ENCODE measurements around the gene NDUFAF2. TPM values are rescaled to one million over a fixed set of nuclear protein-coding genes. Genes with fewer than 3 reads are reported as not detected.
A peak's percentile ranks its signal among the peaks of the same experiment; 100 is the strongest.

The NDUFAF2 gene
- polyA plus RNA-seq, 1 of the 3 experiments (the other 2 are of a cell fraction) = 33.4 TPM

DNA sequence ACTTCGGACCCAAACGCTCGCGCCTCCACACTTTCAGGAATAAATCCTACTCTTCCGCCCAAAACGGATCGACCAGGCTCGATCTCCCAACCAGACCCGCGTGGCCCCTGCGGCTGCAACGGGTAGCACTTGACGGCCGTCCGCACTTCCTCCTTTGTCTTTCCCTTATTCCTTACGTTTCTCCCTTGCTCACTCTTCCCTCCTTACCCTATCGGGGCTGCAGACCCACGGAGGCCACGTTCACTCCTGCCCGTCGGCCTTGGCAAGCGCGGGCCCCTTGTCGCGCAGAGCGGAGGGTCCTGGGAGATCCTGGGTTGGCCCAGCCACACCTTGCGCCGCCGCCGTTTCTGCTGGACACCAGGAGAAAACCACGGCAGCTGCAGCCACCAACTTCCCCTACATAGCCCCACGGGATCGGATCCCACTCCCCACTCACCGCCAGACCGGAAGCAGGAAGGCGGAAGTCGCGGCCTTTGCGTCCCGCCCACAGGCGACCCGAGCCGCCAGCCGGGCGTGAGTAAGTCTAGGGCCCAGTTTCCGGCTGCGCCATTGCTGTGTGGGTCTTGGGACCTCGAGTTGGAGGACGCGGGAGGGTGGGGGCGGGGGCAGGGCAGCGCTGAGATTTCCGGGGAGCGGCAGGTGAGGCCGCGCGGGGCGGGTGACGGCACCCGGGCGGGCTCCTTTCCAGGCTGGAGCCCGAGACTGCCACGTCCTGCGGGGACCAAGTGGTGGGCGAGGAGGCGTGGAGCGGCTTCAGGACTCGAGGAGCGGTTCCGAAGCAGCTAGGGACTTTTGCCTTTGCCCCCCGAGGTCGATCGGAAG, 217.2 kb downstream of the NDUFAF2 start, which contains the start of gene SMIM15:
SMIM15 (minus strand) TSS at position 459 of the 822 bp plus-strand sequence. CDS start 2,297 bp downstream, outside the sequence.
- H3K79me2 ChIP-seq (ENCODE audit: insufficient read depth) = peaks cover 81% of the 10 kb centered on the region
- DNase-seq = peak; percentile 96
- ChIA-PET CTCF (interaction anchor here (0.9 to 1.6 kb wide), 3 partner anchors 169 to 656 kb away, joined by 3 to 5 read pairs (median 3); no protein-coding TSS in a partner anchor), POLR2A (interaction anchor here (2.8 kb wide), 1 partner anchor 169 kb away, joined by 27 read pairs; the partner anchor contains the start of gene ZSWIM6)
- H3K9ac ChIP-seq = peak within 1 kb of the TSS; percentile 92
- H3K4me2 ChIP-seq = peak within 1 kb of the TSS; percentile 82
- WGBS (ENCODE audit: low lambda C conversion rate) = 2% methylated on average over 36 of the region's 73 CpGs
- peaks cover 13% of the 10 kb centered on the region for H3F3A ChIP-seq (replicated peaks; ENCODE audit: insufficient read depth)
- peak within 1 kb of the TSS; percentile 93 for H2AFZ ChIP-seq (ENCODE audit: low read depth)
- H3K4me3 ChIP-seq (ENCODE audit: low read depth in 2 of 2, low read length in 1 of 2) = peak within 1 kb of the TSS; percentile 94 to 97
- H4K20me1 ChIP-seq (ENCODE audit: insufficient read depth) = no peaks in the 10 kb centered on the region
- H3K36me3 ChIP-seq (replicated peaks in 1 of 2; ENCODE audit: control insufficient read depth in 1 of 2, insufficient read depth in 2 of 2, low read length in 1 of 2) = peaks cover 32 to 36% of the 10 kb centered on the region in 2 experiments
- H3K4me1 ChIP-seq (ENCODE audit: control insufficient read depth in 1 of 2, insufficient read depth in 2 of 2, low read depth in 1 of 2, low read length in 1 of 2) = peaks cover 3 to 13% of the 10 kb centered on the region in 2 experiments; a peak in 3 of 4 replicates
- H3K27me3 ChIP-seq (ENCODE audit: insufficient read depth) = no peaks in the 10 kb centered on the region
- no peaks in the 10 kb centered on the region for H3K9me3 ChIP-seq
- no peaks in the 10 kb centered on the region for H3K9me2 ChIP-seq
- H3K27ac ChIP-seq (ENCODE audit: low read depth in 2 of 2, low read length in 1 of 2) = peak within 1 kb of the TSS; percentile 94 to 96
- TF ChIP-seq, protein P1, sequence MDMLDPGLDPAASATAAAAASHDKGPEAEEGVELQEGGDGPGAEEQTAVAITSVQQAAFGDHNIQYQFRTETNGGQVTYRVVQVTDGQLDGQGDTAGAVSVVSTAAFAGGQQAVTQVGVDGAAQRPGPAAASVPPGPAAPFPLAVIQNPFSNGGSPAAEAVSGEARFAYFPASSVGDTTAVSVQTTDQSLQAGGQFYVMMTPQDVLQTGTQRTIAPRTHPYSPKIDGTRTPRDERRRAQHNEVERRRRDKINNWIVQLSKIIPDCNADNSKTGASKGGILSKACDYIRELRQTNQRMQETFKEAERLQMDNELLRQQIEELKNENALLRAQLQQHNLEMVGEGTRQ (IDR thresholded peaks at IDR 0.05; ENCODE audit: borderline replicate concordance, low read depth, low read length) = no peak
- peak; percentile 24; the same call in 1 of the 2 replicates for TF ChIP-seq TCF12 (IDR thresholded peaks at IDR 0.05)
- TF ChIP-seq USF1 (IDR thresholded peaks at IDR 0.05; ENCODE audit: borderline replicate concordance, low read depth) = no peak
- TF ChIP-seq TAF1 (IDR thresholded peaks at IDR 0.05; ENCODE audit: borderline replicate concordance, low read depth, low read length) = peak; percentile 81; the same call in 1 of the 2 replicates
- TF ChIP-seq JUND (IDR thresholded peaks at IDR 0.05) = no peak
- peak; percentile 93 for TF ChIP-seq GABPA (IDR thresholded peaks at IDR 0.05; ENCODE audit: low read depth)
- peak; percentile 92 for TF ChIP-seq POLR2AphosphoS5 (IDR thresholded peaks at IDR 0.05; ENCODE audit: low read depth, low read length)
- 0 out of 2 replicates have a peak, but pooled peaks have one; percentile 17 for TF ChIP-seq RFX5 (IDR thresholded peaks at IDR 0.05; ENCODE audit: low read length)
- peak; percentile 93 for TF ChIP-seq ELF1 (IDR thresholded peaks at IDR 0.05)
- TF ChIP-seq, protein P2, sequence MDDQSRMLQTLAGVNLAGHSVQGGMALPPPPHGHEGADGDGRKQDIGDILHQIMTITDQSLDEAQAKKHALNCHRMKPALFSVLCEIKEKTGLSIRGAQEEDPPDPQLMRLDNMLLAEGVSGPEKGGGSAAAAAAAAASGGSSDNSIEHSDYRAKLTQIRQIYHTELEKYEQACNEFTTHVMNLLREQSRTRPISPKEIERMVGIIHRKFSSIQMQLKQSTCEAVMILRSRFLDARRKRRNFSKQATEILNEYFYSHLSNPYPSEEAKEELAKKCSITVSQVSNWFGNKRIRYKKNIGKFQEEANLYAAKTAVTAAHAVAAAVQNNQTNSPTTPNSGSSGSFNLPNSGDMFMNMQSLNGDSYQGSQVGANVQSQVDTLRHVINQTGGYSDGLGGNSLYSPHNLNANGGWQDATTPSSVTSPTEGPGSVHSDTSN (IDR thresholded peaks at IDR 0.05) = peak; percentile 22; the same call in 1 of the 2 replicates
- peak; percentile 8 to 41; a peak in 1 of 4 replicates for TF ChIP-seq EP300 (IDR thresholded peaks at IDR 0.05; ENCODE audit: borderline replicate concordance in 1 of 2, low read depth in 1 of 2, low read length in 1 of 2)
- peak; percentile 13; the same call in 1 of the 2 replicates for TF ChIP-seq FOXM1 (IDR thresholded peaks at IDR 0.05; ENCODE audit: low read depth)
- no peak for TF ChIP-seq IRF3 (IDR thresholded peaks at IDR 0.05; ENCODE audit: low read depth, low read length)
- peak; percentile 62; the same call in 1 of the 2 replicates for TF ChIP-seq MXI1 (IDR thresholded peaks at IDR 0.05; ENCODE audit: low read depth, low read length)
- TF ChIP-seq, protein P3, sequence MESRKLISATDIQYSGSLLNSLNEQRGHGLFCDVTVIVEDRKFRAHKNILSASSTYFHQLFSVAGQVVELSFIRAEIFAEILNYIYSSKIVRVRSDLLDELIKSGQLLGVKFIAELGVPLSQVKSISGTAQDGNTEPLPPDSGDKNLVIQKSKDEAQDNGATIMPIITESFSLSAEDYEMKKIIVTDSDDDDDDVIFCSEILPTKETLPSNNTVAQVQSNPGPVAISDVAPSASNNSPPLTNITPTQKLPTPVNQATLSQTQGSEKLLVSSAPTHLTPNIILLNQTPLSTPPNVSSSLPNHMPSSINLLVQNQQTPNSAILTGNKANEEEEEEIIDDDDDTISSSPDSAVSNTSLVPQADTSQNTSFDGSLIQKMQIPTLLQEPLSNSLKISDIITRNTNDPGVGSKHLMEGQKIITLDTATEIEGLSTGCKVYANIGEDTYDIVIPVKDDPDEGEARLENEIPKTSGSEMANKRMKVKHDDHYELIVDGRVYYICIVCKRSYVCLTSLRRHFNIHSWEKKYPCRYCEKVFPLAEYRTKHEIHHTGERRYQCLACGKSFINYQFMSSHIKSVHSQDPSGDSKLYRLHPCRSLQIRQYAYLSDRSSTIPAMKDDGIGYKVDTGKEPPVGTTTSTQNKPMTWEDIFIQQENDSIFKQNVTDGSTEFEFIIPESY (IDR thresholded peaks at IDR 0.05; ENCODE audit: borderline replicate concordance, low read depth) = peak; percentile 46; the same call in 1 of the 2 replicates
- TF ChIP-seq REST (IDR thresholded peaks at IDR 0.05; ENCODE audit: low read depth, low read length) = no peak
- peak; percentile 12 for TF ChIP-seq RAD21 (IDR thresholded peaks at IDR 0.05; ENCODE audit: low read length)
- peak; percentile 88 for TF ChIP-seq YY1 (IDR thresholded peaks at IDR 0.05; ENCODE audit: low read depth)
- no peak for TF ChIP-seq RCOR1 (IDR thresholded peaks at IDR 0.05; ENCODE audit: low read length)
- TF ChIP-seq MEF2A (IDR thresholded peaks at IDR 0.05; ENCODE audit: borderline replicate concordance, low read depth) = no peak
- no peak for TF ChIP-seq GATA2 (CRISPR knock-in tag; IDR thresholded peaks at IDR 0.05)
- 0 out of 2 replicates have a peak, but pooled peaks have one; percentile 54 for TF ChIP-seq SIN3A (IDR thresholded peaks at IDR 0.05; ENCODE audit: borderline replicate concordance, low read depth, low read length)

Measured in SK-N-SH (cell line).